Measurements from ENCODE around the gene DCAF6.

- TF ChIP-seq CTCF (IDR thresholded peaks at IDR 0.05; ENCODE audit: insufficient read depth, low read length) (no peak), POLR2AphosphoS5 (IDR thresholded peaks at IDR 0.05; ENCODE audit: low read depth) (no peak), REST (IDR thresholded peaks at IDR 0.05; ENCODE audit: insufficient replicate concordance, low read depth) (no peak)
Observed at GRCh38 chr1:168032029-168032428, 95.5 kb downstream of the DCAF6 start.
